GM08714 (cell line): ENCODE results near the gene TMEM187.
A peak's percentile ranks its signal among the peaks of the same experiment; 100 is the strongest.

Experiments used
- H3K4me3 ChIP-seq: fragments of 200-500 bp; sonication (Bioruptor generic); 2 replicates; pipeline ENCODE4 v1.5.1; 2014; ENCODE audit warnings: mild to moderate bottlenecking, low read length, inconsistent platforms
- ZNF274 ChIP-seq: IDR thresholded peaks from 2 replicates; pipeline ENCODE4 v1.6.1; 2012; ENCODE audit warnings: mild to moderate bottlenecking, low read depth, low read length

The TMEM187 gene, protein sequence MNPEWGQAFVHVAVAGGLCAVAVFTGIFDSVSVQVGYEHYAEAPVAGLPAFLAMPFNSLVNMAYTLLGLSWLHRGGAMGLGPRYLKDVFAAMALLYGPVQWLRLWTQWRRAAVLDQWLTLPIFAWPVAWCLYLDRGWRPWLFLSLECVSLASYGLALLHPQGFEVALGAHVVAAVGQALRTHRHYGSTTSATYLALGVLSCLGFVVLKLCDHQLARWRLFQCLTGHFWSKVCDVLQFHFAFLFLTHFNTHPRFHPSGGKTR

DNA sequence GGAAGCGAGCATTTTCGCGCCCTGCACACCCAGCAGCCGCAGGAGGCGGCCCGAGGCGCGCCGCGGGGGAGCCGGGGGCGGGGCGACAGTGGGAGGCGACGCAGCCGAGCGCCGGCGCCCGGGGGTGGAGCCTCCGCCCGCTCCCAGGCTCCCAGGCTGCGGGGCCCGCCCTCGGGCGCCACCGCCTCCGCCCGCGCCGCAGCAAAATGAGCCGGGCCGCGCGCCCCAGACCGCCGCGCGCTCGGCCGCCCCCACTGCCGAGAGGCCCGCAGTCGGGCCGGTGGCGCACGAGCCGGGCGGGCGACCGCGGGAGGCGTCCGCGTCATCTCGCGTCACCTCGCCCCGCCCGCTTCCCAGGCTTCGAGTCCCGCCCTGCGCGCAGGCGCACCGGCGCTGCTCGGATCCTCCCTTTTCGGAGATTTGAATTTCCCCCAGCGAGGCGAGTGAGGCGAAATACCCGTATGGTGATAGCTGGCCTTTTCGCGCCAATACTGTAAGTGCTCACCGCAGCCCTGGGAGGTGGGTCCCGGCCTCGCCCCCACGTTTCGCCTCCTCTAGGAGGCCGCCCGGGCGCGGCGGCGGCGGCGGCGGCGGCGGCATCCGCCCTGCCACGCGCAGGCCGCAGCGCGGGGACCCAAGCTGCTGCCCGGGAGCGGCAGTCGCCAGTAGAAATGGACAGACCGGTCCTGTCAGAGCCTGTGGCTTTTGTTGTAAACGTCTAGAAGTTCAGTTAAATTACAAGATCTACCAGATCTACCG lies at the start of gene TMEM187:
Gene TMEM187 (plus strand): TSS at position 387 of the 759 bp plus-strand sequence. CDS start 9,309 bp downstream, outside the sequence.
- TF ChIP-seq ZNF274 = no peak

DNA sequence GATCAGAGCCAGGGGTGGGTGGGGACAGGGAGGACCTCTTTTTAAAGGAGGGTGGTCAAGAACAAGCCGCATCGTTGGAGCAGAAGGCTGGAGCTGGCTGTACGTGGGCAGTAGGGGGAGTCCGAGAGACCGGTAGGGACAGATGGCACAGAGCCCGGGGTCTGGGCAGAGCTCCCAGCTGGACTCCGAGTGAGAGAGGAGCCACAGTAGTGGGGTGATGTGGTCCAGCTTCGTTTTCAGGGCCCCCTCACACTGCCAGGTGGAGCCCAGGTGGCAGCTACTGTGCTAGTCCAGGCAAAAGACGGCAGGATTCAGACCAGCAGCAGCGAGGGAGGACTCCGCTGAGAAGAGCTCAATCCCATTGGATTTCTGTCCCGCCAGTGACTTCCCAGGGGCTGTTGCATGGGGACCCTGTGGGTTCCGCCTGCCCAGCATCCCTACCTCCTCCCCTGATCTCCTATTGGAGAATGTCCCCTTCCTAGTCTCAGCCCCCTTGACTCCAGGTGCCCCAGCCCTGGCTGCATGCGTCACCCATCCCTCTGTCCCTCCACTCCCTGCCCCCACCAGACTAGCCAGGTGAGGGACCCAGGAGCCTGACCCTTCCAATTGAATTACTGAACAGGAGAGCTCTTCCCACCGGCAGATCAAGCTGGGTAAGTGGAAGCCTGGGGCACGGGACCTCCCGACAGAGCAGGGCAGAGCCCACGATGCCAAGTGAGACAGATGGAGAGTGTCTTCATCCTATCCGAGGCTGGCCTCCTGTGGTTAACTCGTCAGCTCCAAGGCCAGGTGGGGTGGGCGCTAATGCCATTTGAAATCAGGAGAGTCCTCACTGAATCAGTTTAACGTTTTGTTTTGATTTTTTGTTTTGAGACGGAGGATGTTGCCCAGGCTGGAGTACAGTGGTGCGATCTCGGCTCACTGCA lies 49.4 kb upstream of the TMEM187 start:
- H3K4me3 ChIP-seq = no peak overlapping the region; the same call in 1 of the 2 replicates
- TF ChIP-seq ZNF274 = no peak

More for the DNA sequence above, at the start of gene TMEM187:
- H3K4me3 ChIP-seq = peak within 1 kb of the TSS; percentile 85

DNA sequence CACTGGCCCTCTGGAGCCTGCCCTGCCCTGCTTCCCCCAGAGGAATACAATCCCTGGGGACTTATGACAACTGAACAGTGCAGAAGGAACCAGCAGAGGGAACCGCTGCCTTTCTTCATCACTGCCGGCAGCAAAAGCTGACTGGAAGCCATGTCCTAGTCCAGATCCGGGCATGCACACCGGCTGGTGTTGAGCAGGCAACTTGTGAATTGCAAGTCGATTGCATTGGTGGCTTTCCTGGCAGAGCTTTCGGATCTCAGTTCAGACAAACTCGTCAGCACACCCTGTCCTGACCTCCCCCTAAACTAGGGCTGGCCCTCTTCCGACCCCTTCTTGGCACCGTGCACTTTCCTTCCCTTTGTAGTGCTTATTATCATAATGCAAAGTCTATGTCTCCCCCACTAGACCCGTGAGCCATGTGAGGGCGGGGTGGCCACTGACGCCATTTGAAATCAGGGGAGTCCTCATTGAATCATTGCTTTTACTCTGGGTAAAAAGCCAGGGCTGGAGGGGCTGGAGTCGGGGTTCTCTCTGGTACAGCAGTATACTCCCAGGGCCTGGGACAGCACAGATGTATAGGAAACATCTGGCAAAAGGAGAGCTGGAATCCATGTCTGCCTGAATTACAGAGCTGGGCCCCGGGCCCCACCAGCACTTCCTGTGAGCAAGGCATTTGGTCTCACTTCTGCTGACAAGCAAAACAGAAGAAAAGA lies 48.2 kb upstream of the TMEM187 start:
- no peak for TF ChIP-seq ZNF274
- peak overlapping the region; percentile 74; the same call in 1 of the 2 replicates for H3K4me3 ChIP-seq

DNA sequence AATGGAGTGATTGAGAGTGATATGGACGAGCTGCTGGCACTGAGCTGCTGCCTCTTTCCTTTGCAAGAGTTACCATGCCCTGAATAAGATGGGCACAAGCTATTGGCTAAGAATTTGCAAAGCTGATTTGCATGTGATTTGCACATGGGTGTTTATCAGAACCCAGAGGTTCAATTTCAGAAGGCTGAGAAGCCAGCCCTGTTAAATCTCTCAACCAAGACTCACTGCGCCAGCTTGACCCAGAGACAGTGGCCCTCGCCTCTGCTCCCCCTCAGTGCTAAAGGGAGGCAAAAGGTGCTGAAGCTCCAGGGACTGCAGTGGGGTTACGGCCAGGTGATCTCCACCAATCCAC lies 47.2 kb upstream of the TMEM187 start:
- no peak for TF ChIP-seq ZNF274
- H3K4me3 ChIP-seq = peak overlapping the region; percentile 74; the same call in 1 of the 2 replicates

DNA sequence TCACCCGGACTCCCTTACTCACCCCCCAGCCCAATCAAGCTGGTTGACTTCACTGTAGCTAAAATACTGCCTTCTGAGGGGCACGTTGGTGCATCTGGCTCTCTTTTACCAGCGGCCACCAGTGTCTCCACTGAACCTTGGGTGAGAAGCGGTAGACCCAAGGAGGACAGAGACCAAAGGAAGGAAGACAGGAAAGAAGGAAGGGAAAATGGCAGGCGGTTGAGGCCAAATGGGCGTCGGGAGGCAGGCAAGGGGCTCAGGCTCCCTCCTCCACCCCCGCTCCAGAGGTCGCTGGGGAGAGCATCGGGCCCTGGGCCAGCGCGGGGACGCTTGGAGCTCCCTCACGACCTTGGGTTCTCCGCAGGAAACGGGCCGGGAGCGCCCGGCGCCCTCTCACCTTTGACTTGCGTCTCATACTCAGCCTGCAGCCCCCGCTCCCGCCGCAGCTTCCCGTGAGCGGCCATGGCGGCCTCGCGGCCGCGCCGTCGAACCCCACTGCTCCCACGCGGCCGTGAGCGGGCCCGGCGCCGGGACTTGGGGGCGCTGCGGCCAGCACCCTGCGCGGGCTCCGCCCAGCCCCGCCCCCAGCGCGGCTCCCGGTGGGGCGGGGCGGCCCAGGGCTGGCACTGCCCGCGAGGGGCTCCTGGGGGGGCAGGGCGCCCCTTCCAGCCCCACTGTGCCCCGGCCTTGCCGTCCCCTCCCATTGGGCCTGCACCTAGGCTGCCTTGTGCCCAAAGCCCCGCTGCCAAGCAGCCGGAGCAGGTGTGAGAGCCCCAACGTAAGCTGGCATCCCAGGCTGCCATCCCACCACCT lies 46.6 kb upstream of the TMEM187 start, which contains the start of gene ARHGAP4:
Gene ARHGAP4 (minus strand): TSS at position 526 of the 813 bp plus-strand sequence. CDS start 62 bp downstream, at position 464.
- H3K4me3 ChIP-seq = peak within 1 kb of the TSS; percentile 74
- TF ChIP-seq ZNF274 = no peak

DNA sequence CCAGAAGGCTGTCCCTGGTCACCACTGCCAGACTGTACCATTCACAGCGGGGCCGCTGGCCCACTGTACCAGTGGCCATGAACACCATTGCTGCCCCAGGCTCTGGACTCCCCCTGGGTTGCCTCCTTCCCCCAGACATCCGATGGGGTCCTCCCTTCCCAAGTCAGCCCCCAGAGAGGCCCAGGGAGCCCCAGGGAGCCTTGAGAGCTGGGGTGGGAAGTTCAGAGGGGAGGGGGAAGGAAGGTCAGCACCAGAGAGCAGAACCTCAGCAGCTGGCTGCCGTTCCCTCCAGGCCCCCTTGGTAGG lies 46.0 kb upstream of the TMEM187 start:
- peak overlapping the region; percentile 74; the same call in 1 of the 2 replicates for H3K4me3 ChIP-seq
- no peak for TF ChIP-seq ZNF274

DNA sequence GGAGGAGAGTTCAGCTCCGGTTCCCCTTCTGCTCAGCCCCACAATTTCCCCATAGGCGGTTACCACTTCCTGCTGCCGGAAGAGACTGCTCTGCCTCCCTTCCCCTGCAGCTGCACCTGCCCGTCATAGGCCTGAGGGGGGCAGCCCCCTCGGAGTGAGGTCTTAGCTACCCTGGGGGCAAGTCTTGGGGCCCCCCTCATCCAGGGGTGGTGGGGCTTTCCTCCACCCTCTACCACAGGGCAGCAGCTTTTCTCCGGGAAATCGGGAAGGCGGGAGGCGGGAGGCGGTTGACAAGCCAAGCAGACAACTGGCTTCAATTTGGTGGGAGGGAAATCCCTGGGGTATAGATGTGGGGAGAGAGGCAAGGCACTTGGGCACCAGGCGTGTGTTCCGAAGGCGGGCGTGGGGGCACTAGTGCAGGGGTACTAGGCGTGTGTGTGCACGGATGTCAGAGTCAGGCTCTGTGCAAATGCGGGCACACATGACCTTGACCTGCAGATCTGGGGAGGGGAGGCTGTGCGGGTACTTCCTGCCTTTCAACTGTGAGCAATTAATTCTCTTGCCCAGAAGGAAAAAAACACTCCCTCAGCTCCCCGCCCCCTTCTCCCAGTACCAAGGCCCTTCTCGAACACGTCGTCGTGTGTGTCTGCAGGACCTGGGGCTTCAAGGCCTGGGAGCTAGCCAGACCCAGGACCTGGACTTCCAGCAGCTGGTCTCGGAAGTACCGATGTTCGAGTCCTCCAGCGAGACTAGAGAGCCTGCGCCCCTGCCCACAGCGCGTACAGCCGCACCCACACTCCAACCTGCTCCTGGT lies 45.5 kb upstream of the TMEM187 start:
- TF ChIP-seq ZNF274 = no peak
- peak overlapping the region; percentile 55; the same call in 1 of the 2 replicates for H3K4me3 ChIP-seq

DNA sequence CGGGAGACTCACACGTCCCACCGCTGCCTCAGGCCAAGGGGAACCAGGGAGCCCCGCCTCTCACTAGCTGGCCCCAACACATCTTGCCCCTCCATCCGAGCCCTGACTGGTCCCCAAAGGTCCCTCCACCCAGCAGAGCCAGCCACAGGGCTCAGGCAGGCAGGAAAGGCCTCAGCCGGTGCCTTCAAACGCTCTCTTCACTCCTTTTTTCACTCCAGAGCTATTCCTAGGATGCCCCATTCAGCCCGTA lies 45.0 kb upstream of the TMEM187 start:
- peak overlapping the region; percentile 55; the same call in 1 of the 2 replicates for H3K4me3 ChIP-seq
- TF ChIP-seq ZNF274 = no peak

DNA sequence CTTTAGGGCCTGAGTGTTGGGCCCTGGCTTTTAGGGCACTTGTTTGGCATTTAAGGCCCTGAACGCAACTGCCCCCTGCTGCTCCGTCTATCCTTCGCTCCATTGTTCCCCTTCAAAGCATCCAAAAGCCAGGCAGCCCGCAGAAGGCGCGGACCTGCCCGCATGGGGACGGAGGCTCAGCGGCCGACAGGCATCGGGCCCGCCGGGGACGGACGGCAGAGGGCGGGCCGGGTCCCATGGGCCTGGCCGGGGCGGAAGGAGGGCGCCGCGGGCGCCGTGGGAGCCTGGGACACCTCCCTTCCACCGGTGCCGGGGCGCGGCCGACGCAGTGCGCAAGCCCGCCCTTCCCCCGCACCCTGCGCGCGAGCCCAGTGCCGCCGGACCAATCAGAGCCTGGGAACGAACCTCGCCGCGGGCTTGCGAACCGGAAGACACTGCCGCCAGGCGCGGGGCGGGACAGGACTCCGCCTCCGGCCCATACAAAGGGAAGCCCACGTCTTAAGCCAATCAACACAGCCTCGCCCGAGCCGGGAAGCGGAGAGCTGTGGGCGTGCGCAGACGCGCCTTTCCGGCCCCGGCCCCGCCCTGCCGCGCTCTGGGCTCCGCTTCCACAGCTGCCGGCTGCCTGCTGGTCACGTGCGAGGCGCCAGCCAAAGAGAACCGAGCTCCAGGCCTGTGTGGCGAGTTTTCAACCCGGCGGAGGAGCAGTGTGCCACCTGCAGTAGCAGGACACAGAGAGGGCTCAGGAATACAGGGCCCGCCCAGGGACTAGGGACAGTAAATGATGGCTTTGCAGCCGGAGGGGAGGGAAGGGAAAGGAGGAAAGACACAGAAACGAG lies 44.4 kb upstream of the TMEM187 start:
- TF ChIP-seq ZNF274 = no peak
- peak overlapping the region; percentile 55; the same call in 1 of the 2 replicates for H3K4me3 ChIP-seq

DNA sequence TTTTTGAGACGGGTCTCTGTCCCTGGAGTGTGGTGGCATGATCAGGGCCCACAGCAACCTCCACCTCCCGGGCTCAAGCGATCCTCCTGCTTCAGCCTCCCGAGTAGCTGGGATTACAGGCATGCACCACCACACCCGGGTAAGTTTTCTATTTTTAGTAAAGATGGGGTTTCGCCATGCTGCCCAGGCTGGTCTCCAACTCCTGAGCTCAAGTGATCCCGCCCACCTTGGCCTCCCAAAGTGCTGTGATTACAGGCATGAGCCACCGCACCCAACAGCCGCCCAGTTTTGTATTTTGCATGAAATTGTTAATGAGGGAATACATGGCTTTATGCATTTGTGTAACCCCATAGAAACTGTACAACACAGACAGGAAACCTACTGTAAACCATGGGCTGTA lies 43.7 kb upstream of the TMEM187 start:
- TF ChIP-seq ZNF274 = no peak
- peak overlapping the region; percentile 45; the same call in 1 of the 2 replicates for H3K4me3 ChIP-seq

DNA sequence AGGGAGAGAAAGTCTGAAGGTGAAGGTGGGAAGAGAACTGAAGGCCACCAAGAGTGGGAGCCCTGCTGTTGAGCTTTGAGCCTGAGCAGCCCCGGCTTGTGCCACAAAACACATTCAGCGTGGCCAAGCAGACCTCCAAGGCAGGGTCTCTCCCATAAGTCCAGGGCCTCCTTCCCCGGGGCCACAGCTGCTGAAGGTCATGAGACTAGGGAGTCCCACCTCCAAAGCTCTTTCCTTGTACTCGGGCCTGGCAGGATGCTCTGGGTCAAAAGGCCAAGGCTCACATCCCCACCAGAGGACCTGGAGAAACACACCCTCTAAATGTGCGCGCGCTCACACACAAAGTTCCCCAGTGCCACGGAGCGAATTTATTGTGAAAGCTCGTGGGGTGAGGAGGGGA lies 43.0 kb upstream of the TMEM187 start:
- no peak overlapping the region for H3K4me3 ChIP-seq
- TF ChIP-seq ZNF274 = no peak
